HepG2 (cell line): ENCODE measurements around the gene CSK. TPM values are rescaled to one million over a fixed set of nuclear protein-coding genes. Genes with fewer than 3 reads are reported as not detected.

Experiments used
- BRCA1 ChIP-seq: sonication (generic); formaldehyde crosslinking; IDR thresholded peaks from 2 replicates; pipeline ENCODE4 v1.4.0; 2020; ENCODE audit warnings: missing genetic modification reagents
- DNMT1 ChIP-seq: sonication (generic); formaldehyde crosslinking; IDR thresholded peaks from 2 replicates; pipeline ENCODE4 v1.5.1; 2020; ENCODE audit warnings: mild to moderate bottlenecking, missing genetic modification reagents
- HMG20B ChIP-seq: conservative IDR thresholded peaks from 2 replicates; pipeline ENCODE4 v1.6.1; 2016; ENCODE audit warnings: missing genetic modification reagents, missing compliant biosample characterization
- HNF4A ChIP-seq: sonication (generic); formaldehyde crosslinking; IDR thresholded peaks from 2 replicates; pipeline ENCODE4 v1.4.0; 2020; ENCODE audit warnings: missing genetic modification reagents
- NR2C2 ChIP-seq: sonication (generic); formaldehyde crosslinking; IDR thresholded peaks from 2 replicates; pipeline ENCODE4 v1.4.0; 2020; ENCODE audit warnings: missing genetic modification reagents, mild to moderate bottlenecking, moderate library complexity, borderline replicate concordance
- NR2F2 ChIP-seq: IDR thresholded peaks from 2 replicates; pipeline ENCODE4 v1.6.1; 2012; ENCODE audit warnings: low read depth, inconsistent platforms, borderline replicate concordance
- NR2F6 ChIP-seq, 2 experiments: IDR thresholded peaks; 2 replicates each; pipeline ENCODE4 v1.6.1; 2016; ENCODE audit warnings: antibody characterized with exemption in 1 of 2, mild to moderate bottlenecking in 1 of 2
- PHF21A ChIP-seq: sonication (generic); formaldehyde crosslinking; IDR thresholded peaks from 2 replicates; pipeline ENCODE4 v1.5.0; 2020; ENCODE audit warnings: mild to moderate bottlenecking, missing genetic modification reagents
- SETDB1 ChIP-seq: sonication (generic); formaldehyde crosslinking; IDR thresholded peaks from 2 replicates; pipeline ENCODE4 v1.5.1; 2020; ENCODE audit warnings: missing genetic modification reagents, mild to moderate bottlenecking, borderline replicate concordance
- TARDBP ChIP-seq: sonication (generic); formaldehyde crosslinking; IDR thresholded peaks from 2 replicates; pipeline ENCODE4 v1.8.0; 2022; ENCODE audit warnings: mild to moderate bottlenecking, missing genetic modification reagents
- TFAP4 ChIP-seq: sonication (generic); IDR thresholded peaks from 2 replicates; pipeline ENCODE4 v1.6.1; 2016; ENCODE audit warnings: low read depth, borderline replicate concordance
- ZMYM3 ChIP-seq: sonication (generic); formaldehyde crosslinking; IDR thresholded peaks from 2 replicates; pipeline ENCODE4 v1.5.1; 2020; ENCODE audit warnings: mild to moderate bottlenecking, missing genetic modification reagents
- ZNF143 ChIP-seq: sonication (generic); formaldehyde crosslinking; IDR thresholded peaks from 2 replicates; pipeline ENCODE4 v1.4.0; 2020; ENCODE audit warnings: missing genetic modification reagents
- ZNF235 ChIP-seq: sonication (generic); formaldehyde crosslinking; IDR thresholded peaks from 2 replicates; pipeline ENCODE4 v1.8.1; 2023; ENCODE audit warnings: mild to moderate bottlenecking, missing genetic modification reagents, borderline replicate concordance
- ZNF331 ChIP-seq: sonication (generic); formaldehyde crosslinking; IDR thresholded peaks from 2 replicates; pipeline ENCODE4 v1.4.0; 2020; ENCODE audit warnings: missing genetic modification reagents
- ZNF451 ChIP-seq: sonication (generic); formaldehyde crosslinking; IDR thresholded peaks from 2 replicates; pipeline ENCODE4 v1.5.0; 2020; ENCODE audit warnings: mild to moderate bottlenecking, missing genetic modification reagents
- ZNF678 ChIP-seq: sonication (generic); formaldehyde crosslinking; IDR thresholded peaks from 2 replicates; pipeline ENCODE4 v1.4.0; 2020; ENCODE audit warnings: mild to moderate bottlenecking, missing genetic modification reagents
- polyA plus RNA-seq, 8 experiments: library from polyadenylated mRNA; depleted of rRNA in 3 of 8; stranded (reverse) in 7 of 8; unstranded in 1 of 8; fragments of >200 nt; fragmentation: Illumina TruSeq in 4 of 8; extraction: Trizol in 4 of 8; gene quantifications; 2 replicates each; pipeline versions ENCODE4 v1.2.1 to v1.2.3, GENCODE V29; 2011 to 2016; ENCODE audit warnings: low read depth in 4 of 8, missing spikeins in 1 of 8, mixed read lengths in 1 of 8; ENCODE audit not compliant: insufficient read depth in 1 of 8
- total RNA-seq, 5 experiments: library from RNA; depleted of rRNA; stranded (reverse); fragments of >200 nt; fragmentation: Illumina TruSeq; extraction: Trizol; gene quantifications; 2 replicates each; pipeline ENCODE4 v1.2.3, GENCODE V29; 2016; ENCODE audit warnings: low read depth in 1 of 5
- TF ChIP-seq, protein P1 (sequence below): sonication (generic); formaldehyde crosslinking; conservative IDR thresholded peaks from 2 replicates; pipeline ENCODE4 v1.4.0; 2020; ENCODE audit warnings: missing genetic modification reagents
- TF ChIP-seq, protein P2 (sequence below): sonication (generic); formaldehyde crosslinking; IDR thresholded peaks from 2 replicates; pipeline ENCODE4 v1.5.0; 2020; ENCODE audit warnings: missing genetic modification reagents, mild to moderate bottlenecking, borderline replicate concordance
- TF ChIP-seq, protein P3 (sequence below): sonication (generic); formaldehyde crosslinking; IDR thresholded peaks from 2 replicates; pipeline ENCODE4 v1.4.0; 2020; ENCODE audit warnings: mild to moderate bottlenecking, missing genetic modification reagents
- TF ChIP-seq, protein P4 (sequence below): sonication (generic); formaldehyde crosslinking; IDR thresholded peaks from 2 replicates; pipeline ENCODE4 v1.5.0; 2020; ENCODE audit warnings: missing genetic modification reagents

CSK gene
- total and polyA plus RNA-seq, 2 of the 13 experiments (the other 11 are each of a cell fraction or from before 2014, with no cell fraction given) = 12.5 to 21.3 TPM

DNA sequence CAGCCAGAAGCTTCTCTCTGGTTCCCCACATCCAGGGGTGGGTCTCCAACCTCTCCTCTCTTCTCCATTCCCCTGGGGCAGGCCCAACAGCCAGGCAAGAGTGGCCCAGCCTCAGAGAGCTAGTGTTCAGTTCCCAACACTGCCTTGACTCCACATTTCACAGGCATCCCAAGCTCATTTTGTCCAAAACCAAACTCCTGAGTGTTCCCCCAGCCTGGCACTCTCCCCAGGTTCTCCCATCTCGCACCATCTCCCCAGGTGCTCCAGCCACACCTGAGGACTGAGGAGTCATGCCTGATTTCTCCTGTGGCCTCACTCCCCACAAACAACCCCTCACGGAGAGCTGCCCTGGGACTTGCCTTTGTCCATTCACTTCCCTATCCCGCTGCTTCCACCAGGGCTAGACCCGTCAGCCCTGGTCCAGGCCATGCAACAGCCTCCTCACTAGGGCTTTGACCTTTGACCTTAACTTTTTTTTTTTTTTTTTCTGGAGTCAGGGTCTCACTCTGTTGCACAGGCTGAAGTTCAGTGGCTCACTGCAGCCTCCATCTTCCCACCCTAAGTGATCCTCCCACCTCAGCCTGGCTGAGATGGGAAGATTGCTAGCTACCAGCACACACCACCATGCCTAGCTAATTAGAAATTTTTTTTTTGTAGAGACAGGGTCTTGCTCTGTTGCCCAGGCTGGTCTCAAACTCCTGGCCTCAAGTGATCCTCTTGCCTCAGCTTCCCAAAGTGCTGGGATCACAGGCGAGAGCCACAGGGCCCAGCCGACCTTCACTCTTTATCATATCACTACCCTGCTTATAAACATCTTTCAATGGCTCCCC lies 3.9 kb upstream of the CSK start (continued):
- TF ChIP-seq, protein P1, sequence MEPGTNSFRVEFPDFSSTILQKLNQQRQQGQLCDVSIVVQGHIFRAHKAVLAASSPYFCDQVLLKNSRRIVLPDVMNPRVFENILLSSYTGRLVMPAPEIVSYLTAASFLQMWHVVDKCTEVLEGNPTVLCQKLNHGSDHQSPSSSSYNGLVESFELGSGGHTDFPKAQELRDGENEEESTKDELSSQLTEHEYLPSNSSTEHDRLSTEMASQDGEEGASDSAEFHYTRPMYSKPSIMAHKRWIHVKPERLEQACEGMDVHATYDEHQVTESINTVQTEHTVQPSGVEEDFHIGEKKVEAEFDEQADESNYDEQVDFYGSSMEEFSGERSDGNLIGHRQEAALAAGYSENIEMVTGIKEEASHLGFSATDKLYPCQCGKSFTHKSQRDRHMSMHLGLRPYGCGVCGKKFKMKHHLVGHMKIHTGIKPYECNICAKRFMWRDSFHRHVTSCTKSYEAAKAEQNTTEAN = no peak
- TF ChIP-seq ZNF331 (no peak), DNMT1 (no peak), HMG20B (CRISPR knock-in tag) (no peak), TFAP4 (no peak), ZNF451 (no peak), NR2F6 (IDR thresholded peaks at IDR 0.05) (peak; percentile 93), NR2F6 (CRISPR knock-in tag; IDR thresholded peaks at IDR 0.05) (peak; percentile 89), NR2C2 (peak; percentile 91), BRCA1 (CRISPR knock-in tag) (no peak), TARDBP (no peak), NR2F2 (0 out of 2 replicates have a peak, but pooled peaks have one; percentile 34), SETDB1 (CRISPR knock-in tag) (no peak), ZNF143 (CRISPR knock-in tag) (no peak), PHF21A (CRISPR knock-in tag) (0 out of 2 replicates have a peak, but pooled peaks have one; percentile 27), ZMYM3 (CRISPR knock-in tag) (peak; percentile 28; the same call in 1 of the 2 replicates), ZNF678 (no peak), HNF4A (CRISPR knock-in tag) (peak; percentile 14; the same call in 1 of the 2 replicates), ZNF235 (CRISPR knock-in tag) (no peak)
- TF ChIP-seq, protein P2, sequence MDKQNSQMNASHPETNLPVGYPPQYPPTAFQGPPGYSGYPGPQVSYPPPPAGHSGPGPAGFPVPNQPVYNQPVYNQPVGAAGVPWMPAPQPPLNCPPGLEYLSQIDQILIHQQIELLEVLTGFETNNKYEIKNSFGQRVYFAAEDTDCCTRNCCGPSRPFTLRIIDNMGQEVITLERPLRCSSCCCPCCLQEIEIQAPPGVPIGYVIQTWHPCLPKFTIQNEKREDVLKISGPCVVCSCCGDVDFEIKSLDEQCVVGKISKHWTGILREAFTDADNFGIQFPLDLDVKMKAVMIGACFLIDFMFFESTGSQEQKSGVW = no peak
- TF ChIP-seq, protein P3, sequence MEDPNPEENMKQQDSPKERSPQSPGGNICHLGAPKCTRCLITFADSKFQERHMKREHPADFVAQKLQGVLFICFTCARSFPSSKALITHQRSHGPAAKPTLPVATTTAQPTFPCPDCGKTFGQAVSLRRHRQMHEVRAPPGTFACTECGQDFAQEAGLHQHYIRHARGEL = no peak
- TF ChIP-seq, protein P4, sequence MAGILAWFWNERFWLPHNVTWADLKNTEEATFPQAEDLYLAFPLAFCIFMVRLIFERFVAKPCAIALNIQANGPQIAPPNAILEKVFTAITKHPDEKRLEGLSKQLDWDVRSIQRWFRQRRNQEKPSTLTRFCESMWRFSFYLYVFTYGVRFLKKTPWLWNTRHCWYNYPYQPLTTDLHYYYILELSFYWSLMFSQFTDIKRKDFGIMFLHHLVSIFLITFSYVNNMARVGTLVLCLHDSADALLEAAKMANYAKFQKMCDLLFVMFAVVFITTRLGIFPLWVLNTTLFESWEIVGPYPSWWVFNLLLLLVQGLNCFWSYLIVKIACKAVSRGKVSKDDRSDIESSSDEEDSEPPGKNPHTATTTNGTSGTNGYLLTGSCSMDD (CRISPR knock-in tag) = no peak
